PC-3 (cell line): ENCODE data around the gene KPNA4. TPM values are rescaled to one million over a fixed set of nuclear protein-coding genes. Genes with fewer than 3 reads are reported as not detected.
"Not testable (repeated sequence)": the region's sequence is repeated elsewhere in the genome, so short reads cannot be mapped to it uniquely, and the experiment has no call there.

ENCODE experiments used
- ATAC-seq: fragments of 200-7000 bp; cut with Tn5 transposase; 2 replicates; pipeline ENCODE4 v1.9.1; 2020; ENCODE audit warnings: mild to moderate bottlenecking, moderate library complexity
- BruUV-seq: library from RNA; stranded (reverse); fragments of 400-500 nt; replicated peaks from 2 replicates; lab custom pipeline; 2021; lab: Mats Ljungman, UMichigan
- CTCF ChIA-PET: fragments of 300-600 bp; sonication (Branson Sonifier 250); formaldehyde crosslinking; loops from one replicate; lab custom pipeline; 2022; ENCODE audit warnings: antibody characterized with exemption; lab: Charles Lee
- POLR2A ChIA-PET: fragments of 300-600 bp; sonication (Branson Sonifier 250); formaldehyde crosslinking; loops from one replicate; lab custom pipeline; 2022; ENCODE audit warnings: antibody characterized with exemption; ENCODE audit not compliant: unreplicated experiment; lab: Charles Lee
- DNase-seq: peaks from one replicate; pipeline ENCODE4 v3.0.0-alpha.2; 2015
- H2AFZ ChIP-seq: fragments of 300-600 bp; sonication (generic); 2 replicates; pipeline ENCODE4 v1.6.0; 2016; ENCODE audit warnings: antibody characterized with exemption, low read length
- H3F3A ChIP-seq: fragments of 300-600 bp; sonication (generic); one replicate; pipeline ENCODE4 v1.6.0; 2017; ENCODE audit warnings: antibody characterized with exemption, low read length, control low read depth, mild to moderate bottlenecking; ENCODE audit not compliant: unreplicated experiment
- H3K27ac ChIP-seq: fragments of 300-600 bp; sonication (generic); 2 replicates; pipeline ENCODE4 v1.5.1; 2016; ENCODE audit warnings: mild to moderate bottlenecking, low read length
- H3K27me3 ChIP-seq: fragments of 300-600 bp; sonication (generic); 2 replicates; pipeline ENCODE4 v1.6.1; 2016; ENCODE audit warnings: low read length, mixed read lengths
- H3K36me3 ChIP-seq: fragments of 300-600 bp; sonication (generic); 2 replicates; pipeline ENCODE4 v1.6.1; 2016; ENCODE audit warnings: low read depth, mixed run types, low read length, mixed read lengths
- H3K4me1 ChIP-seq: fragments of 300-600 bp; sonication (generic); 2 replicates; pipeline ENCODE4 v1.5.1; 2016; ENCODE audit warnings: low read length; ENCODE audit not compliant: insufficient read depth
- H3K4me2 ChIP-seq: fragments of 300-600 bp; sonication (generic); 2 replicates; pipeline ENCODE4 v1.6.0; 2016; ENCODE audit warnings: low read length
- H3K4me3 ChIP-seq: fragments of 300-600 bp; sonication (generic); 2 replicates; pipeline ENCODE4 v1.5.1; 2016; ENCODE audit warnings: mild to moderate bottlenecking, low read length, mixed read lengths
- H3K79me2 ChIP-seq: fragments of 300-600 bp; sonication (generic); 2 replicates; pipeline ENCODE4 v1.6.1; 2017; ENCODE audit warnings: low read length, mixed read lengths
- H3K9ac ChIP-seq: fragments of 300-600 bp; sonication (generic); 2 replicates; pipeline ENCODE4 v1.6.0; 2016; ENCODE audit warnings: mild to moderate bottlenecking, low read length
- H3K9me2 ChIP-seq: fragments of 300-600 bp; sonication (generic); replicated peaks from 2 replicates; pipeline ENCODE4 v1.6.1; 2016; ENCODE audit warnings: mixed run types, low read length, mixed read lengths
- H3K9me3 ChIP-seq: fragments of 300-600 bp; sonication (generic); 2 replicates; pipeline ENCODE4 v1.6.1; 2016; ENCODE audit warnings: low read length, mixed read lengths
- H4K20me1 ChIP-seq: fragments of 300-600 bp; sonication (generic); 2 replicates; pipeline ENCODE4 v1.6.1; 2016; ENCODE audit warnings: low read length, mixed read lengths
- EZH2 ChIP-seq: fragments of 300-600 bp; sonication (generic); IDR thresholded peaks from one replicate; pipeline ENCODE4 v1.6.1; 2017; ENCODE audit warnings: antibody characterized with exemption, mild to moderate bottlenecking, low read length; ENCODE audit not compliant: unreplicated experiment
- EZH2phosphoT487 ChIP-seq: fragments of 300-600 bp; sonication (generic); IDR thresholded peaks from 2 replicates; pipeline ENCODE4 v1.6.1; 2018; ENCODE audit warnings: mild to moderate bottlenecking, antibody characterized with exemption, low read length, borderline replicate concordance
- intact Hi-C: fragments of 100-400 bp; cut with micrococcal nuclease; formaldehyde crosslinking; loops from 2 replicates; pipeline ENCODE4 v1.9.0; 2023
- total RNA-seq: library from RNA; depleted of rRNA; stranded (reverse); fragments of >200 nt; gene quantifications from 2 replicates; pipeline ENCODE4 v1.2.3, GENCODE V29; 2014
- TF ChIP-seq, protein P1 (sequence below): fragments of 300-600 bp; sonication (generic); conservative IDR thresholded peaks from 2 replicates; pipeline ENCODE4 v1.5.1; 2017; ENCODE audit warnings: antibody characterized with exemption, low read depth, mild to moderate bottlenecking, low read length

Gene KPNA4
- total RNA-seq, 1 experiment from 2014 or later, result 31.5 TPM

DNA sequence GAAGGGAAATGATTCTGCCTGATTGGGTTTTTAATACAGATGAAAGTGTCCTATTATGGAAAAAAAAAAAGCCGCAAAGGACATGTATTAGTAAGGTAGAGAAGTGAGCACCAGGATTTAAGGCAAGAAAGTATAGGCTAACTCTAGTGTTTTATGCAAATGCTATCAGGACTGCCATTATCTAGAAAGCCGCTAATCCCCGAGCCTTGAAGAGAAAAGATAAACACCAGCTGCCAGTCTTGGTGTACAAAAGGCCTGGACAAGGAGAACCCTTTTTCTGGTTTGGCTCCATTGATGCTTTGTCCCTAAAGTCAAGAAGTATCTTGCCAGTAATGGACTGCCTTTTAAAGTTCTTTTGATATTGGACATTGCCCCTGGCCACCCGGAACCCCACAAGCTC, 107.2 kb downstream of the KPNA4 start:
- Histone ChIP-seq H3K4me3 (no peak overlapping the region), H3K4me1 (no peaks in the 10 kb centered on the region), H3K9me2 (no peaks in the 10 kb centered on the region), H3K9me3 (no peaks in the 10 kb centered on the region), H3K27me3 (no peaks in the 10 kb centered on the region), H4K20me1 (no peaks in the 10 kb centered on the region), H3K36me3 (no peaks in the 10 kb centered on the region), H3K79me2 (no peaks in the 10 kb centered on the region), H2AFZ (no peak overlapping the region), H3F3A (no peaks in the 10 kb centered on the region), H3K4me2 (no peak overlapping the region), H3K9ac (no peak overlapping the region), H3K27ac (no peak overlapping the region)
- POLR2A ChIA-PET, result no interaction called here
- BruUV-seq, result no TSS peak
- no peak for ATAC-seq
- intact Hi-C loops, result no loop called here
- TF ChIP-seq EZH2phosphoT487 (no peak), EZH2 (no peak)
- TF ChIP-seq, protein P1, sequence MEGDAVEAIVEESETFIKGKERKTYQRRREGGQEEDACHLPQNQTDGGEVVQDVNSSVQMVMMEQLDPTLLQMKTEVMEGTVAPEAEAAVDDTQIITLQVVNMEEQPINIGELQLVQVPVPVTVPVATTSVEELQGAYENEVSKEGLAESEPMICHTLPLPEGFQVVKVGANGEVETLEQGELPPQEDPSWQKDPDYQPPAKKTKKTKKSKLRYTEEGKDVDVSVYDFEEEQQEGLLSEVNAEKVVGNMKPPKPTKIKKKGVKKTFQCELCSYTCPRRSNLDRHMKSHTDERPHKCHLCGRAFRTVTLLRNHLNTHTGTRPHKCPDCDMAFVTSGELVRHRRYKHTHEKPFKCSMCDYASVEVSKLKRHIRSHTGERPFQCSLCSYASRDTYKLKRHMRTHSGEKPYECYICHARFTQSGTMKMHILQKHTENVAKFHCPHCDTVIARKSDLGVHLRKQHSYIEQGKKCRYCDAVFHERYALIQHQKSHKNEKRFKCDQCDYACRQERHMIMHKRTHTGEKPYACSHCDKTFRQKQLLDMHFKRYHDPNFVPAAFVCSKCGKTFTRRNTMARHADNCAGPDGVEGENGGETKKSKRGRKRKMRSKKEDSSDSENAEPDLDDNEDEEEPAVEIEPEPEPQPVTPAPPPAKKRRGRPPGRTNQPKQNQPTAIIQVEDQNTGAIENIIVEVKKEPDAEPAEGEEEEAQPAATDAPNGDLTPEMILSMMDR, result no peak
- CTCF ChIA-PET, result no interaction called here
- no peak for DNase-seq

DNA sequence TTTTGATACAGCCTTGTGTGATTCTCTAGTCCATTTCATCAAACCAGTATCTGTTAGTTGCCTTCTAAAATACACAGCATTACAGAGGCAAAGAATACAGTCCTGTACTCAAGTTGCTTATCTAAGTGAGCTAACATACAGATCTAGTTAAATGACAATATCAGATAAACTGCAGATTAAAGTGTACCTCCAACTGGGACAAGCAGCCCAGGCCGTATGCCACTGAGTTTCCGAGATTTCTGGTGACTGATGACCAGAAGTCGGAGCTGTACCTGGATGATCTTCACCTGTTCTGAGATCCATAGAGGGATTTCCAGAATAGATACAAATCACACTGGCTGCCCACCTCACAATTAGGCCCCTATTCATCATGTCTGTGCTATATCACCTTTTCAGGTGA, 109.5 kb downstream of the KPNA4 start:
- POLR2A ChIA-PET, result no interaction called here

DNA sequence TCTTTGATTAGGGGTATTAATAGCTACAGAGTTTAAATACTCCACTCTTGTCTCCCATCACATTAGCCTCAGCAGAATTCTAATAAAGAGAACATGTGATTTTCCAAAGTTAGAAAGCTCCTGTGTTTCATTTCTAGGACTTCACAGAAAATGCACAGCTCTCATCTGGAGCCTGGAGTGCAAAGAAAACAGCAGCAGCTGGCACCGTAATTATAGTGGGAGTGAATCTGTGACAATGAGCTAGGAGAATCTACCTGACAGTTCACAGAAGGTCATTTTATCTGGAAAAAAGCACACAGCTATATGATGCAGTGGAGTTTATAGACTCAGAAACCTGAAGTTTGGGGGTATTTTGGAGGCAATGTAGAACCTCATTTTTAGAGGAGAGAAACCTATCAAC, 110.4 kb downstream of the KPNA4 start:
- intact Hi-C loops, result no loop called here
- ATAC-seq (no peak), DNase-seq (no peak)
- Histone ChIP-seq H3K4me1 (peaks cover 16% of the 10 kb centered on the region; the same call in 1 of the 2 replicates), H3K4me3 (no peak overlapping the region), H3K4me2 (no peak overlapping the region), H3K9ac (no peak overlapping the region), H3K79me2 (no peaks in the 10 kb centered on the region), H3F3A (no peaks in the 10 kb centered on the region), H4K20me1 (no peaks in the 10 kb centered on the region), H3K27me3 (no peaks in the 10 kb centered on the region), H2AFZ (no peak overlapping the region), H3K9me3 (no peaks in the 10 kb centered on the region), H3K9me2 (no peaks in the 10 kb centered on the region), H3K36me3 (no peaks in the 10 kb centered on the region), H3K27ac (no peak overlapping the region)
- no TSS peak for BruUV-seq
- POLR2A ChIA-PET, result no interaction called here
- TF ChIP-seq, protein P1, result no peak
- no peak for TF ChIP-seq EZH2
- no peak for TF ChIP-seq EZH2phosphoT487
- CTCF ChIA-PET, result no interaction called here

More for the DNA sequence above, 109.5 kb downstream of the KPNA4 start:
- H3K4me1 ChIP-seq, result peaks cover 7% of the 10 kb centered on the region; the same call in 1 of the 2 replicates
- H2AFZ ChIP-seq, result no peak overlapping the region
- TF ChIP-seq, protein P1, result no peak
- TF ChIP-seq EZH2phosphoT487 (no peak), EZH2 (no peak)
- no peak overlapping the region for H3K27ac ChIP-seq
- H3K27me3 ChIP-seq, result no peaks in the 10 kb centered on the region
- ATAC-seq (no peak), DNase-seq (no peak)
- H3K36me3 ChIP-seq, result no peaks in the 10 kb centered on the region
- no peak overlapping the region for H3K4me3 ChIP-seq
- CTCF ChIA-PET, result no interaction called here
- no peaks in the 10 kb centered on the region for H3K9me3 ChIP-seq
- no peaks in the 10 kb centered on the region for H3F3A ChIP-seq
- no peak overlapping the region for H3K9ac ChIP-seq
- intact Hi-C loops, result no loop called here
- no peak overlapping the region for H3K4me2 ChIP-seq
- H3K9me2 ChIP-seq, result no peaks in the 10 kb centered on the region
- no peaks in the 10 kb centered on the region for H4K20me1 ChIP-seq
- H3K79me2 ChIP-seq, result no peaks in the 10 kb centered on the region
- no TSS peak for BruUV-seq

DNA sequence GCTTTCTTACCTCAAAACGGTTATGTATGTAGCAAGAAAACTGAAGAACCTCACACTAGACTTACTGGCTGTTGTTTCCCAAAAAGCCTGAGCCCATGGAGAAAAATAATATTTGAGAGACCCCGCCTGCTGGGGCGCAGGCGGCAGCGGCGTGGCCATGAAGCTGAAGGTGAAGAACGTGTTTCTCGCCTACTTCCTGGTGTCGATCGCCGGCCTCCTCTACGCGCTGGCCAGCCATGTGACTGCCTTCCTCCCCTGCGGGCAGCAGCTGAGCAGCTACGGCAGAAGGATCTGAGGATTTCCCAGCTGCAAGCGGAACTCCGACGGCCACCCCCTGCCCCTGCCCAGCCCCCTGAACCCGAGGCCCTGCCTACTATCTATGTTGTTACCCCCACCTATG, 113.1 kb downstream of the KPNA4 start:
- H3K27me3 ChIP-seq, H3K36me3 ChIP-seq, H2AFZ ChIP-seq, BruUV-seq, H3K9me3 ChIP-seq, intact Hi-C loops, H3K4me2 ChIP-seq, DNase-seq, H3K9me2 ChIP-seq, H3F3A ChIP-seq, CTCF ChIA-PET, ATAC-seq, H3K4me3 ChIP-seq, H4K20me1 ChIP-seq, H3K9ac ChIP-seq, H3K27ac ChIP-seq: not testable (repeated sequence)
- POLR2A ChIA-PET, result interaction anchor here (0.7 kb wide), 1 partner anchor 302 kb away, joined by 3 read pairs; no protein-coding TSS in a partner anchor
- H3K4me1 ChIP-seq, result peaks cover 27% of the 10 kb centered on the region
- H3K79me2 ChIP-seq, result peaks cover 20% of the 10 kb centered on the region
